Kidney epithelial cell (primary cell): ENCODE data around the gene NECTIN1. TPM values are rescaled to one million over a fixed set of nuclear protein-coding genes. Genes with fewer than 3 reads are reported as not detected.

Experiments
- DNase-seq: peaks from one replicate; pipeline ENCODE4 v3.0.0-alpha.2; 2010; ENCODE audit warnings: low read depth
- H3K27me3 ChIP-seq: 2 replicates; pipeline ENCODE4 v1.6.0; 2011; ENCODE audit warnings: low read length; ENCODE audit not compliant: control insufficient read depth, insufficient read depth
- H3K36me3 ChIP-seq: 2 replicates; pipeline ENCODE4 v1.5.1; 2011; ENCODE audit warnings: low read length; ENCODE audit not compliant: control insufficient read depth, insufficient read depth
- H3K4me3 ChIP-seq: 2 replicates; pipeline ENCODE4 v1.5.1; 2011; ENCODE audit warnings: low read depth, mild to moderate bottlenecking, control low read depth, low read length
- total RNA-seq: library from RNA; depleted of rRNA; stranded (reverse); fragments of >200 nt; gene quantifications from 2 replicates; pipeline ENCODE4 v1.2.3, GENCODE V29; 2015
- TF ChIP-seq, protein P1 (sequence below): IDR thresholded peaks from 2 replicates; pipeline ENCODE4 v1.5.1; 2011; ENCODE audit warnings: mild to moderate bottlenecking, moderate library complexity, low read length, control low read depth, inconsistent platforms; ENCODE audit not compliant: insufficient read depth, poor library complexity, severe bottlenecking

NECTIN1 gene
- total RNA-seq, 1 donor from 2014 or later: 15.0 TPM

- Histone ChIP-seq H3K27me3 (peaks cover 12% of the 10 kb centered on the region), H3K36me3 (no peaks in the 10 kb centered on the region), H3K4me3 (no peak overlapping the region)
- DNase-seq: no peak
- TF ChIP-seq, protein P1, sequence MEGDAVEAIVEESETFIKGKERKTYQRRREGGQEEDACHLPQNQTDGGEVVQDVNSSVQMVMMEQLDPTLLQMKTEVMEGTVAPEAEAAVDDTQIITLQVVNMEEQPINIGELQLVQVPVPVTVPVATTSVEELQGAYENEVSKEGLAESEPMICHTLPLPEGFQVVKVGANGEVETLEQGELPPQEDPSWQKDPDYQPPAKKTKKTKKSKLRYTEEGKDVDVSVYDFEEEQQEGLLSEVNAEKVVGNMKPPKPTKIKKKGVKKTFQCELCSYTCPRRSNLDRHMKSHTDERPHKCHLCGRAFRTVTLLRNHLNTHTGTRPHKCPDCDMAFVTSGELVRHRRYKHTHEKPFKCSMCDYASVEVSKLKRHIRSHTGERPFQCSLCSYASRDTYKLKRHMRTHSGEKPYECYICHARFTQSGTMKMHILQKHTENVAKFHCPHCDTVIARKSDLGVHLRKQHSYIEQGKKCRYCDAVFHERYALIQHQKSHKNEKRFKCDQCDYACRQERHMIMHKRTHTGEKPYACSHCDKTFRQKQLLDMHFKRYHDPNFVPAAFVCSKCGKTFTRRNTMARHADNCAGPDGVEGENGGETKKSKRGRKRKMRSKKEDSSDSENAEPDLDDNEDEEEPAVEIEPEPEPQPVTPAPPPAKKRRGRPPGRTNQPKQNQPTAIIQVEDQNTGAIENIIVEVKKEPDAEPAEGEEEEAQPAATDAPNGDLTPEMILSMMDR: no peak
These were observed 5.8 kb upstream of the NECTIN1 start for GRCh38 chr11:119734788-119735187.

- peaks cover 7% of the 10 kb centered on the region for H3K27me3 ChIP-seq
- DNase-seq: no peak
- no peaks in the 10 kb centered on the region for H3K36me3 ChIP-seq
- H3K4me3 ChIP-seq: no peak overlapping the region
- TF ChIP-seq, protein P1: no peak
These were observed 1.9 kb upstream of the NECTIN1 start for GRCh38 chr11:119730789-119731386.

GRCh38 chr11:119729951-119730613, 1.1 kb upstream of the NECTIN1 start:
- Histone ChIP-seq H3K36me3 (no peaks in the 10 kb centered on the region), H3K27me3 (peaks cover 7% of the 10 kb centered on the region), H3K4me3 (peak overlapping the region; percentile 65)
- TF ChIP-seq, protein P1: no peak
- no peak for DNase-seq

DNA sequence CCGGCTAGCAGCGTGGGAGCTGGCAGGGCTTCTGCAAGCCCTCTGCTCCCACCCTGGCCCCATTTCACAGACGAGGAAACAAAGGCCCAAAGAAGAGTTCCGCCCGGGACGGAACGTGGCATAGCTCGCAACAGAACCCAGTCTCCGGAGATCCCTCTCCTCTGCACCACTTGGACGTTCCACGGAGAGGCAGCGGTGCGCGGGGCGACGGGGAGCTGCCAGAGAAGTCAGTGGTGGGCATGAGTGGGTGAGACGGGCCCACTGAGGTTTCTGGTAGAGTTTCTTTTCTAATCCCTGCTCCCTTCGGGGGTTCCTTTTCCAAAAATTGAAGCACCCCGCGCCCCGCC, 554 bp upstream of the NECTIN1 start:
- Histone ChIP-seq H3K27me3 (peaks cover 6% of the 10 kb centered on the region), H3K4me3 (peak overlapping the region; percentile 65), H3K36me3 (no peaks in the 10 kb centered on the region)
- TF ChIP-seq, protein P1: no peak
- no peak for DNase-seq

DNA sequence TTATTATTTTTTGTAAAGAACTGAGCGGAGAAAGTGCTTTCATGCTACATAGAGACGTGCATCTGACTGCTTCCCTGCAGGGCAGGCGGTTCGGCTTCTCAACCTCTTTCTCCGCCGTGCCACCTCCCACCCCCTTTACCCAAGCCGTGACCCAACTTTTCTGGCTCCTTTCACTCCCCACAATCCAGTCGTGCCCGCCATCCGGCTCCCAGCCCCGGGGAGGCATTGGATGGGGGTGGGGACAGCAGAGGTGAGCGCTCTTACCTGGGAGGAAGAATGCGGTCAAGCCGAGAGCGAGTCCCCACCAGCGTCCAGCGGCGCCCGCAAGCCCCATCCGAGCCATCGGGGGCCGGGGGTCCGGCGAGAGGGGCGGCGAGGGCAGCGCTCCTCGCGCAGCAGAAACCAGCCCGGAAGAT, 781 bp downstream of the NECTIN1 start:
- no peak for DNase-seq
- Histone ChIP-seq H3K4me3 (peak overlapping the region; percentile 65), H3K27me3 (peaks cover 5% of the 10 kb centered on the region), H3K36me3 (no peaks in the 10 kb centered on the region)
- TF ChIP-seq, protein P1: no peak
